GM19463 (cell line): Measurements from ENCODE around the gene USP4.
A peak's percentile ranks its signal among the peaks of the same experiment; 100 is the strongest.
"Not testable (repeated sequence)": the region's sequence is repeated elsewhere in the genome, so short reads cannot be mapped to it uniquely, and the experiment has no call there.

ENCODE experiments used
- ATAC-seq: cut with Tn5 transposase; IDR thresholded peaks from one replicate; pipeline ENCODE4 v1.9.1; 2021; ENCODE audit warnings: mild to moderate bottlenecking, moderate library complexity; ENCODE audit not compliant: unreplicated experiment

The USP4 gene

GRCh38 chr3:49339941-49340800, at the start of gene USP4:
Gene USP4, minus strand, starts transcription at chr3:49340053. Its CDS starts 29 bp downstream, at chr3:49340024.
- peak; percentile 86 for ATAC-seq

GRCh38 chr3:49389297-49389696, 49.4 kb upstream of the USP4 start:
- no peak for ATAC-seq

- no peak for ATAC-seq
Observed at GRCh38 chr3:49388289-49388820, 48.5 kb upstream of the USP4 start.

- no peak for ATAC-seq
Observed at GRCh38 chr3:49387721-49388120, 47.9 kb upstream of the USP4 start.

- ATAC-seq = no peak
Observed at GRCh38 chr3:49386056-49386756, 46.4 kb upstream of the USP4 start.

- ATAC-seq = no peak
Observed at GRCh38 chr3:49385617-49386016, 45.8 kb upstream of the USP4 start.

- no peak for ATAC-seq
Observed at GRCh38 chr3:49383387-49383786, 43.5 kb upstream of the USP4 start.

- no peak for ATAC-seq
Observed at GRCh38 chr3:49378249-49378895, 38.5 kb upstream of the USP4 start.

- no peak for ATAC-seq
Observed at GRCh38 chr3:49377483-49377882, 37.6 kb upstream of the USP4 start.

GRCh38 chr3:49371946-49372345, 32.1 kb upstream of the USP4 start:
- ATAC-seq = no peak

- ATAC-seq = no peak
Observed at GRCh38 chr3:49370585-49371290, 30.9 kb upstream of the USP4 start.

- ATAC-seq = no peak
Observed at GRCh38 chr3:49362561-49362960, 22.7 kb upstream of the USP4 start.

GRCh38 chr3:49359623-49360022, 19.8 kb upstream of the USP4 start:
- ATAC-seq = no peak

- peak; percentile 16 for ATAC-seq
Observed at GRCh38 chr3:49358884-49359225, 19.0 kb upstream of the USP4 start.

GRCh38 chr3:49358217-49358883, 18.5 kb upstream of the USP4 start, which contains the start of gene GPX1:
Gene GPX1, minus strand, starts transcription at chr3:49358353. Its CDS starts 75 bp downstream, at chr3:49358278.
- ATAC-seq = peak; percentile 81

GRCh38 chr3:49357443-49358216, 17.8 kb upstream of the USP4 start:
- ATAC-seq = peak; percentile 24

- not testable (repeated sequence) for ATAC-seq
Observed at GRCh38 chr3:49357095-49357442, 17.2 kb upstream of the USP4 start.

GRCh38 chr3:49352890-49353421, 13.1 kb upstream of the USP4 start:
- no peak for ATAC-seq

GRCh38 chr3:49352281-49352680, 12.4 kb upstream of the USP4 start:
- ATAC-seq = no peak
